DND-41 (cell line): ENCODE measurements around the gene IBTK.
"Not testable (repeated sequence)": the region's sequence is repeated elsewhere in the genome, so short reads cannot be mapped to it uniquely, and the experiment has no call there.

ENCODE experiments used
- ATAC-seq: fragments of 200-7000 bp; cut with Tn5 transposase; 3 replicates; pipeline ENCODE4 v1.9.1; 2021; ENCODE audit warnings: low read depth; ENCODE audit not compliant: insufficient read depth
- DNase-seq: peaks from one replicate; pipeline ENCODE4 v3.0.0-alpha.2; 2020
- H2AFZ ChIP-seq: 2 replicates; pipeline ENCODE4 v1.6.0; 2012; ENCODE audit warnings: low read depth, low read length
- H3K27ac ChIP-seq: 2 replicates; pipeline ENCODE4 v1.5.1; 2012; ENCODE audit warnings: low read length, inconsistent platforms
- H3K27me3 ChIP-seq: fragments of 200-600 bp; sonication (generic); 2 replicates; pipeline ENCODE4 v1.6.0; 2012; ENCODE audit warnings: low read length, mild to moderate bottlenecking, inconsistent platforms; ENCODE audit not compliant: insufficient read depth, poor library complexity
- H3K36me3 ChIP-seq: 2 replicates; pipeline ENCODE4 v1.5.1; 2012; ENCODE audit warnings: low read length, inconsistent platforms; ENCODE audit not compliant: insufficient read depth
- H3K4me1 ChIP-seq: 2 replicates; pipeline ENCODE4 v1.5.1; 2012; ENCODE audit warnings: mild to moderate bottlenecking, low read length; ENCODE audit not compliant: insufficient read depth
- H3K4me2 ChIP-seq: 2 replicates; pipeline ENCODE4 v1.6.0; 2012; ENCODE audit warnings: mild to moderate bottlenecking, moderate library complexity, low read length, inconsistent platforms; ENCODE audit not compliant: insufficient read depth
- H3K4me3 ChIP-seq, 2 experiments: fragments of 200-600 bp in 1 of 2; shearing (Covaris generic) in 1 of 2; 2 replicates each; pipeline ENCODE4 v1.5.1; 2012 to 2016; ENCODE audit warnings: inconsistent platforms in 2 of 2, low read length in 2 of 2, mild to moderate bottlenecking in 2 of 2, low read depth in 1 of 2, moderate library complexity in 1 of 2
- H3K79me2 ChIP-seq: 2 replicates; pipeline ENCODE4 v1.6.0; 2012; ENCODE audit warnings: low read length, inconsistent platforms; ENCODE audit not compliant: insufficient read depth
- H3K9ac ChIP-seq: 2 replicates; pipeline ENCODE4 v1.6.0; 2012; ENCODE audit warnings: low read depth, mild to moderate bottlenecking, inconsistent platforms, low read length, moderate library complexity
- H3K9me3 ChIP-seq: 2 replicates; pipeline ENCODE4 v1.5.1; 2012; ENCODE audit warnings: low read length, moderate library complexity, mild to moderate bottlenecking, inconsistent platforms; ENCODE audit not compliant: insufficient read depth, severe bottlenecking
- H4K20me1 ChIP-seq: 2 replicates; pipeline ENCODE4 v1.6.0; 2012; ENCODE audit warnings: low read length; ENCODE audit not compliant: insufficient read depth
- EZH2 ChIP-seq: IDR thresholded peaks from 3 replicates; pipeline ENCODE4 v1.6.1; 2012; ENCODE audit warnings: borderline replicate concordance, low read depth, mild to moderate bottlenecking, moderate library complexity, low read length, inconsistent platforms; ENCODE audit not compliant: severe bottlenecking
- TF ChIP-seq, protein P1 (sequence below): IDR thresholded peaks from 2 replicates; pipeline ENCODE4 v1.5.1; 2012; ENCODE audit warnings: borderline replicate concordance, low read length, moderate library complexity, mild to moderate bottlenecking; ENCODE audit not compliant: poor library complexity, severe bottlenecking; ENCODE audit errors: extremely low read depth

IBTK gene

DNA sequence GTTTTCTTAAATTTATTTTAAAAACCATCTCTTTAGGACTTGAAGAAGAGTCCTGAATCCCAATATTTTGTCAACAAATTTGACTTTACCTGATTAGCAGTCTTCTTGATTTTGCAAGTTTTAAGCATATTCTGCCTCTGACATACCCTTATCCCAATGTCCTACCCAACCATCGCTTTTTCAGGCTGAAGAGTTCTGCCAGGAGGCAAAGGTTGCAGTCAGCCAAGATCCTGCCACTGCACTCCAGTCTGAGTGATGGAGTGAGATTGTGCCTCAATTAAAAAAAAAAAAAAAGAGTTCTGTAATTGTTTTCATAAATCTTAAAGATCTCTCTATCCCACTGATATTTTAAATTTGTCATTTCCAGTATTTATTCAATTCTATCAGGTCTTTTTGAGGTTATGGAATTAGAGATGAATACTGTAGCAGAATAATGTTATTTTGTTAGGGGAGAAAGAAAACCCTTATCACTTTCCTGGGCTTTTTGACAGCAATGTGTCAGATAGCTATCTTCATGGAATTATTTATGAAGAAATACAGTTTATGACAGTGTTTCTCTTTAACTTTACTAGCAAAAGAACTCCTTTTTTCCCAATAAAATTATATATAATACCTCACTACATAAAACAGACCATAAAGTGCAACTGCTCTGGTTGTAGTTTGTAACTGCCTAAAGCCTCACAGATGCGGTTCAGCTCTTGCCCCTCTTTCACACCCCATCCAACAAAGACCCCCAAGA is 78.2 kb downstream of the IBTK start:
- no peak for ATAC-seq
- Histone ChIP-seq H4K20me1 (no peaks in the 10 kb centered on the region), H3K27ac (no peak overlapping the region), H3K4me2 (no peak overlapping the region), H3K4me1 (no peaks in the 10 kb centered on the region), H3K79me2 (no peaks in the 10 kb centered on the region), H2AFZ (no peak overlapping the region), H3K27me3 (no peaks in the 10 kb centered on the region), H3K9me3 (no peaks in the 10 kb centered on the region), H3K4me3 (no peak overlapping the region), H3K36me3 (peaks cover 58% of the 10 kb centered on the region), H3K9ac (no peak overlapping the region)
- no peak for DNase-seq
- TF ChIP-seq EZH2 = no peak
- TF ChIP-seq, protein P1, sequence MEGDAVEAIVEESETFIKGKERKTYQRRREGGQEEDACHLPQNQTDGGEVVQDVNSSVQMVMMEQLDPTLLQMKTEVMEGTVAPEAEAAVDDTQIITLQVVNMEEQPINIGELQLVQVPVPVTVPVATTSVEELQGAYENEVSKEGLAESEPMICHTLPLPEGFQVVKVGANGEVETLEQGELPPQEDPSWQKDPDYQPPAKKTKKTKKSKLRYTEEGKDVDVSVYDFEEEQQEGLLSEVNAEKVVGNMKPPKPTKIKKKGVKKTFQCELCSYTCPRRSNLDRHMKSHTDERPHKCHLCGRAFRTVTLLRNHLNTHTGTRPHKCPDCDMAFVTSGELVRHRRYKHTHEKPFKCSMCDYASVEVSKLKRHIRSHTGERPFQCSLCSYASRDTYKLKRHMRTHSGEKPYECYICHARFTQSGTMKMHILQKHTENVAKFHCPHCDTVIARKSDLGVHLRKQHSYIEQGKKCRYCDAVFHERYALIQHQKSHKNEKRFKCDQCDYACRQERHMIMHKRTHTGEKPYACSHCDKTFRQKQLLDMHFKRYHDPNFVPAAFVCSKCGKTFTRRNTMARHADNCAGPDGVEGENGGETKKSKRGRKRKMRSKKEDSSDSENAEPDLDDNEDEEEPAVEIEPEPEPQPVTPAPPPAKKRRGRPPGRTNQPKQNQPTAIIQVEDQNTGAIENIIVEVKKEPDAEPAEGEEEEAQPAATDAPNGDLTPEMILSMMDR = no peak

DNA sequence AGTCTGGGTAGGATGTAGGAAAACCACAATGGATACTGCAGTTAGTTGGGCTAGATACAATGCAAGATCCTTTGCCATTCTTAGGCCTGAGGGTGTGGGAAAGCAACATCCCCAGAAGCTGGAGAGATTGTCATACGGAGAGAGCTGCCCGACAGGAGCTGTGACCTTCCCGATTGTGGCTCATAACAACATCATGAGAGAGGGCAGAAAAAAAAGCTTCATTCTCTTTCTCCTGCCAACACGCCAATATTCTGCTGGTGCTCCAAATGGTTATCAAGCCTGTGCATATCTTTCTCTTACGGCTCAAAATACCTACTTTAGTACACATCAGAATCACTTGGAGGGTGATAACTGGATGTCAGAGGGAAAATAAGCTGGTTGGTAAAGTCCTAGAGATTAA is 81.1 kb downstream of the IBTK start:
- H3K9ac ChIP-seq = no peak overlapping the region
- no peak overlapping the region for H3K27ac ChIP-seq
- no peaks in the 10 kb centered on the region for H3K27me3 ChIP-seq
- TF ChIP-seq EZH2 = no peak
- TF ChIP-seq, protein P1 = no peak
- H4K20me1 ChIP-seq = no peaks in the 10 kb centered on the region
- no peak overlapping the region for H3K4me3 ChIP-seq
- no peaks in the 10 kb centered on the region for H3K4me1 ChIP-seq
- no peak overlapping the region for H2AFZ ChIP-seq
- H3K79me2 ChIP-seq = no peaks in the 10 kb centered on the region
- H3K4me2 ChIP-seq = no peak overlapping the region
- H3K9me3 ChIP-seq = no peaks in the 10 kb centered on the region
- no peak for DNase-seq
- ATAC-seq = no peak
- H3K36me3 ChIP-seq = peaks cover 33% of the 10 kb centered on the region; the same call in 1 of the 2 replicates

DNA sequence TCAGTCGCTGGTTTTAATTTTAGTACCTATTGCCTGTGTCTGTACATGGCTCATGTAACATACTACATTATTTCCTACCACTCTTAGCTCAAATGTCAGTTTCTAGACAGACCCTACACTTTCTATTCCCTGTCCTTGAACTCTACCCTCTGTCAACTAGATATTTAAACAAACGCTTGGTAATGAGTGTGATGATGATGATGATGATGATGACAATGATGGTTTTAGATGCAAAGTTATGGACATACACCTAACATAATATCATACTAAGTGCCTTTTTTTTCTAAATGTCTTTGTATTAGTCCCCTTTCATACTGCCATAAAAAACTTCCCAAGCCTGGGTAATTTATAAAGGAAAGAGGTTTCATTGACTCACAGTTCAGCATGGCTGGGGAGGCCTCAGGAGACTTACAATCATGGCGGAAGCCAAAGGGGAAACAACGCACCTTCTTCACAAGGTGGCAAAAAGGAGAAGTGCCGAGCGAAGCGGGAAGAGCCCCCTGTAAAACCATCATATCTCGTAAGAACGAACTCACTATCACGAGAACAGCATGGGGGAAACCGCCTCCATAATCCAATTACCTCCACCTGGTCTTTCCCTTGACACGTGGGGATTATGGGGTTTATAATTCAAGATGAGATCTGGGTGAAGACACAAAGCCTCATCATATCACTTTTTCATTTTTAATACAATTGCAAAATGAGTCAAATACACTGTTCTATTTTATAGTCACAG is 87.1 kb downstream of the IBTK start:
- ATAC-seq (no peak), DNase-seq (no peak)
- Histone ChIP-seq H3K9ac (no peak overlapping the region), H2AFZ (no peak overlapping the region), H3K36me3 (no peaks in the 10 kb centered on the region), H3K27me3 (no peaks in the 10 kb centered on the region), H3K4me2 (no peak overlapping the region), H3K4me3 (no peak overlapping the region), H3K27ac (no peak overlapping the region), H3K79me2 (no peaks in the 10 kb centered on the region), H3K4me1 (no peaks in the 10 kb centered on the region), H4K20me1 (no peaks in the 10 kb centered on the region), H3K9me3 (no peaks in the 10 kb centered on the region)
- TF ChIP-seq EZH2 = no peak
- TF ChIP-seq, protein P1 = no peak

DNA sequence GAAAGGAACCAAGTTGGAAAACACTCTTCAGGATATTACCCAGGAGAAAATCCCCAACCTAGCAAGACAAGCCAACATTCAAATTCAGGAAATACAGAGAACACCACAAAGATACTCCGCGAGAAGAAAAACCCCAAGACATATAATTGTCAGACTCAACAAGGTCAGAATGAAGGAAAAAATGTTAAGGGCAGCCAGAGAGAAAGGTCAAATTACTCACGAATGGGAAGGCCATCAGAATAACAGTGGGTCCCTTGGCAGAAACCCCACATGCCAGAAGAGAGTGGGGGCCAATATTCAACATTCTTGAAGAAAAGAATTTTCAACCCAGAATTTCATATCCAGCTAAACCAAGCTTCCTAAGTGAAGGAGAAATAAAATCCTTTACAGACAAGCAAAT is 94.8 kb downstream of the IBTK start:
- H3K36me3 ChIP-seq, H3K9me3 ChIP-seq, H3K4me1 ChIP-seq, DNase-seq, H3K27me3 ChIP-seq, H4K20me1 ChIP-seq, H3K79me2 ChIP-seq, ATAC-seq, H3K4me2 ChIP-seq, H2AFZ ChIP-seq, H3K27ac ChIP-seq, H3K9ac ChIP-seq, H3K4me3 ChIP-seq: not testable (repeated sequence)

DNA sequence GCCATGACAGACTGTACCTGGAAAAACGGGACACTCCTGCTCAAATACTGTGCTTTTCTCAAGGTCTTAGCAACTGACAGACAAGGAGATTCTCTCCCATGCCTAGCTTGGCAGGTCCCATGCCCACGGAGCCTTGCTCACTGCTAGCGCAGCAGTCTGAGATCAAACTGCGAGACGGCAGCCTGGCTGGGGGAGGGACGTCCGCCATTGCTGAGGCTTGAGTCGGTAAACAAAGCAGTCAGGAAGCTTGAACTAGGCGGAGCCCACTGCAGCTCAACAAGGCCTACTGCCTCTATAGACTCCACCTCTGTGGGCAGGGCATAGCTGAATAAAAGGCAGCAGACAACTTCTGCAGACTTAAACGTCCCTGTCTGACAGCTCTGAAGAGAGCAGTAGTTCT is 96.4 kb downstream of the IBTK start:
- not testable (repeated sequence) for H2AFZ ChIP-seq, DNase-seq, H3K9ac ChIP-seq, H3K27me3 ChIP-seq, H3K4me2 ChIP-seq, ATAC-seq, H3K9me3 ChIP-seq, H3K4me1 ChIP-seq, H3K36me3 ChIP-seq, H3K79me2 ChIP-seq, H4K20me1 ChIP-seq, H3K27ac ChIP-seq, H3K4me3 ChIP-seq
